Thyroid gland (tissue), 4 donors: ENCODE measurements around the gene GORASP1. TPM values are rescaled to one million over a fixed set of nuclear protein-coding genes. Genes with fewer than 3 reads are reported as not detected.

ENCODE experiments used
- DNase-seq, 2 donors: peaks; one replicate each; pipeline ENCODE4 v3.0.0-alpha.2; 2019
- H3K27ac ChIP-seq, 3 donors: fragments of 200-600 bp; sonication (generic); 1 replicate in 2 of 3; 2 replicates in 1 of 3; pipeline ENCODE4 v1.5.1; 2016 to 2019; ENCODE audit warnings: mild to moderate bottlenecking in 1 of 3, moderate library complexity in 1 of 3
- H3K27me3 ChIP-seq: fragments of 200-600 bp; sonication (generic); one replicate; pipeline ENCODE4 v1.5.1; 2019
- H3K36me3 ChIP-seq, 2 donors: fragments of 200-600 bp; sonication (generic); one replicate each; pipeline ENCODE4 v1.5.1; 2016 to 2019
- H3K4me1 ChIP-seq, 2 donors: fragments of 200-600 bp; sonication (generic); one replicate each; pipeline ENCODE4 v1.5.1; 2017 to 2019
- H3K4me3 ChIP-seq, 3 donors: fragments of 200-600 bp; sonication (generic); replicated peaks in 1 of 3; 1 replicate in 2 of 3; 2 replicates in 1 of 3; pipeline ENCODE4 v1.5.1; 2016; ENCODE audit warnings: mild to moderate bottlenecking in 1 of 3
- H3K9me3 ChIP-seq: fragments of 200-600 bp; sonication (generic); one replicate; pipeline ENCODE4 v1.5.1; 2017
- CTCF ChIP-seq, 6 experiments: fragments of 200-600 bp in 3 of 6; fragments of 450-650 bp in 3 of 6; sonication (generic) in 3 of 6; IDR thresholded peaks; one replicate each; pipeline ENCODE4 v1.5.1; 2016 to 2019; ENCODE audit warnings: antibody characterized with exemption in 6 of 6, mild to moderate bottlenecking in 2 of 6, inconsistent platforms in 1 of 6, moderate library complexity in 1 of 6
- POLR2A ChIP-seq, 2 donors: fragments of 450-650 bp; IDR thresholded peaks; one replicate each; pipeline ENCODE4 v1.6.1; 2017; ENCODE audit warnings: antibody characterized with exemption in 2 of 2, mild to moderate bottlenecking in 2 of 2, moderate library complexity in 1 of 2
- WGBS, 2 donors: methylation state at CpG; one replicate each; pipeline ENCODE4 v1.1.5; 2017; 5-methylcytosine and 5-hydroxymethylcytosine counted together
- intact Hi-C: fragments of 100-400 bp; cut with DNase I; formaldehyde crosslinking; loops from one replicate; pipeline ENCODE4 v1.15.1; 2023
- total RNA-seq, 4 donors: library from RNA; depleted of rRNA; stranded (reverse); fragments of >200 nt; gene quantifications; one replicate each; pipeline ENCODE4 v1.2.3, GENCODE V29; 2016

GORASP1 gene
- total RNA-seq, 4 donors from 2014 or later, result 64.6 to 105 (median 101) TPM

- TF ChIP-seq CTCF (IDR thresholded peaks at IDR 0.05) (no peak), POLR2A (IDR thresholded peaks at IDR 0.05) (no peak)
- no peaks in the 10 kb centered on the region for H3K27me3 ChIP-seq
- no peak for DNase-seq
- no peak overlapping the region for H3K4me3 ChIP-seq
- no peaks in the 10 kb centered on the region for H3K9me3 ChIP-seq
- peaks cover 37 to 63% of the 10 kb centered on the region in 2 donors for H3K36me3 ChIP-seq
- H3K27ac ChIP-seq, result no peak overlapping the region
- 88 to 90% methylated on average over 3 of the region's 3 CpGs for WGBS, 2 donors
- intact Hi-C loops, result no loop called here
- H3K4me1 ChIP-seq, result no peaks in the 10 kb centered on the region
Observed at GRCh38 chr3:39088889-39089288, 18.5 kb downstream of the GORASP1 start.

GRCh38 chr3:39088456-39088855 lies 19.0 kb downstream of the GORASP1 start:
- H3K27me3 ChIP-seq, result no peaks in the 10 kb centered on the region
- H3K4me3 ChIP-seq, result no peak overlapping the region
- 97 to 99% methylated on average over 3 of the region's 3 CpGs for WGBS, 2 donors
- H3K9me3 ChIP-seq, result no peaks in the 10 kb centered on the region
- TF ChIP-seq POLR2A (IDR thresholded peaks at IDR 0.05) (no peak), CTCF (IDR thresholded peaks at IDR 0.05) (no peak)
- DNase-seq, result no peak
- H3K36me3 ChIP-seq, result peaks cover 37 to 58% of the 10 kb centered on the region in 2 donors
- no peak overlapping the region for H3K27ac ChIP-seq
- intact Hi-C loops, result no loop called here
- H3K4me1 ChIP-seq, result no peaks in the 10 kb centered on the region

- no peak for TF ChIP-seq POLR2A (IDR thresholded peaks at IDR 0.05)
- TF ChIP-seq CTCF (IDR thresholded peaks at IDR 0.05), result no peak
- WGBS, 2 donors, result 89 to 96% methylated on average over 4 of the region's 4 CpGs
- Histone ChIP-seq H3K4me3 (no peak overlapping the region), H3K36me3 (peaks cover 25 to 44% of the 10 kb centered on the region in 2 donors), H3K9me3 (no peaks in the 10 kb centered on the region), H3K27me3 (no peaks in the 10 kb centered on the region), H3K27ac (no peak overlapping the region), H3K4me1 (no peaks in the 10 kb centered on the region)
- no peak for DNase-seq
- intact Hi-C loops, result no loop called here
Observed at GRCh38 chr3:39086144-39086543, 21.3 kb downstream of the GORASP1 start.

- intact Hi-C loops, result no loop called here
Observed at GRCh38 chr3:39082666-39083313, 24.6 kb downstream of the GORASP1 start.

More at GRCh38 chr3:39082666-39083313, 24.6 kb downstream of the GORASP1 start:
- H3K27me3 ChIP-seq, result no peaks in the 10 kb centered on the region
- H3K4me1 ChIP-seq, result no peaks in the 10 kb centered on the region
- 96 to 97% methylated on average over 4 of the region's 4 CpGs for WGBS, 2 donors
- H3K9me3 ChIP-seq, result no peaks in the 10 kb centered on the region
- no peak overlapping the region for H3K27ac ChIP-seq
- peaks cover 13 to 18% of the 10 kb centered on the region in 2 donors for H3K36me3 ChIP-seq
- TF ChIP-seq CTCF (IDR thresholded peaks at IDR 0.05) (no peak), POLR2A (IDR thresholded peaks at IDR 0.05) (no peak)
- H3K4me3 ChIP-seq, result no peak overlapping the region
- no peak for DNase-seq
